Esophagus muscularis mucosa (tissue), 4 donors: ENCODE data around the gene HS6ST3. TPM values are rescaled to one million over a fixed set of nuclear protein-coding genes. Genes with fewer than 3 reads are reported as not detected.
"Not testable (repeated sequence)": the region's sequence is repeated elsewhere in the genome, so short reads cannot be mapped to it uniquely, and the experiment has no call there.

Experiments used
- DNase-seq: peaks from one replicate; pipeline ENCODE4 v3.0.0-alpha.2; 2017; ENCODE audit errors: extremely low spot score
- H3K27ac ChIP-seq, 4 donors: fragments of 200-600 bp; sonication (generic); replicated peaks in 1 of 4; 1 replicate in 3 of 4; 2 replicates in 1 of 4; pipeline ENCODE4 v1.5.1; 2016 to 2019; ENCODE audit warnings: mild to moderate bottlenecking in 1 of 4
- H3K27me3 ChIP-seq, 4 donors: fragments of 200-600 bp; sonication (generic); one replicate each; pipeline versions ENCODE4 v1.5.1 to v1.6.0; 2016 to 2019
- H3K36me3 ChIP-seq, 4 donors: fragments of 200-600 bp; sonication (generic); one replicate each; pipeline ENCODE4 v1.5.1; 2016 to 2019
- H3K4me1 ChIP-seq, 4 donors: fragments of 200-600 bp; sonication (generic); one replicate each; pipeline ENCODE4 v1.5.1; 2016 to 2019
- H3K4me3 ChIP-seq, 4 donors: fragments of 200-600 bp; sonication (generic); 1 replicate in 2 of 4; 2 replicates in 2 of 4; pipeline ENCODE4 v1.5.1; 2016 to 2019; ENCODE audit warnings: mild to moderate bottlenecking in 4 of 4, moderate library complexity in 1 of 4
- H3K9me3 ChIP-seq, 4 donors: fragments of 200-600 bp; sonication (generic); 1 replicate in 3 of 4; 2 replicates in 1 of 4; pipeline ENCODE4 v1.5.1; 2016 to 2019
- CTCF ChIP-seq, 3 experiments: fragments of 200-600 bp in 2 of 3; fragments of 450-650 bp in 1 of 3; sonication (generic) in 2 of 3; IDR thresholded peaks; one replicate each; pipeline ENCODE4 v1.5.1; 2017 to 2019; ENCODE audit warnings: antibody characterized with exemption in 3 of 3, mild to moderate bottlenecking in 2 of 3, moderate library complexity in 1 of 3
- EP300 ChIP-seq: sonication (generic); formaldehyde crosslinking; IDR thresholded peaks from one replicate; pipeline ENCODE4 v1.6.1; 2017; ENCODE audit warnings: antibody characterized with exemption
- POLR2A ChIP-seq: fragments of 450-650 bp; IDR thresholded peaks from one replicate; pipeline ENCODE4 v1.6.1; 2017; ENCODE audit warnings: antibody characterized with exemption, moderate library complexity, mild to moderate bottlenecking, low read depth
- POLR2AphosphoS5 ChIP-seq, 2 donors: sonication (generic); formaldehyde crosslinking; IDR thresholded peaks; one replicate each; pipeline ENCODE4 v1.6.1; 2017; ENCODE audit warnings: antibody characterized with exemption in 2 of 2
- WGBS: methylation state at CpG from one replicate; pipeline ENCODE4 v1.1.5; 2018; 5-methylcytosine and 5-hydroxymethylcytosine counted together
- intact Hi-C: fragments of 100-400 bp; cut with DNase I; formaldehyde crosslinking; loops from one replicate; pipeline ENCODE4 v1.15.1; 2023
- total RNA-seq, 4 donors: library from RNA; depleted of rRNA; stranded (reverse); fragments of >200 nt; gene quantifications; one replicate each; pipeline versions ENCODE4 v1.1.0 to v1.2.1, GENCODE V29; 2016

HS6ST3 gene
- total RNA-seq, 4 donors from 2014 or later: 4.6 to 12.4 (median 7.9) TPM

DNA sequence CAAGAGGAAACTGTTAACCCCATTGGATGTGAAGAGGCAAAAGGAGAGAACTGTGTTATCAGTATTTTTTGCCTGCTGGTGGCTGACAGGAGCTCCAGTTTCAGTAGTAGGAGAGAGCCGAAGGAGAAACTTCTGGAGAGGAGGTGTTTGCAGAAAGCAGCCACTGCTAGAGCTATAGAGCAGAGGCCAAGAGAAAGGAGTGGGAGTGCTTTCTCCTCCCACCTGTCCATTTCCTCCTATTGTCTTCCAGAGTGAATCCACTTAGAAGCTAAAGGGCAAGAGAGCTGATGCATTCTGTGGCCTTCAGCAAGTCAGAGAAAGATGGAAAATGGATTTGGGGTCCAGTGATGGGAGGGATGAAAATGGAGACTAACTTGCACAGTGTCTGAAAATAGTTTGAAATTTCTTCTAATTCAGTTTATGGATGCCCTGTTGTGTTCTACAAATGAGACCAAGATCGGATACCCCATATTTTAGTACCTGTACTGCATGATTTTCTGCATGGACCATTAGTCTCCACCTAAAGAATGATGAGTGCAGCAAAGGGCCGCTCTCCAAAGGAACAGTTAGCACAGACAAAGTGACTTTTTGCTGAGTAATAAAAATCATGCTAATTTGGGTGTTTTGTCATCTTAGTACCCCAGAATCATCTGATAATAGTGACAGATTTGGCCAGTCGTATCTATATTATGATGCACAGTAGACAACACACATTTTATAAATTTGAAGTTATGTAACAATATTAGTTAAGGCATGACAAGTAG lies 10.7 kb downstream of the HS6ST3 start:
- DNase-seq: no peak
- no peak for TF ChIP-seq EP300
- Histone ChIP-seq H3K27me3 (no peaks in the 10 kb centered on the region), H3K9me3 (no peaks in the 10 kb centered on the region), H3K36me3 (no peaks in the 10 kb centered on the region), H3K4me1 (no peaks in the 10 kb centered on the region), H3K27ac (no peak overlapping the region), H3K4me3 (no peak overlapping the region)
- 76% methylated on average over 4 of the region's 4 CpGs for WGBS
- intact Hi-C loops: no loop called here

GRCh38 chr13:96104516-96104915 lies 14.6 kb downstream of the HS6ST3 start:
- H3K4me3 ChIP-seq: no peak overlapping the region
- H3K4me1 ChIP-seq: no peaks in the 10 kb centered on the region
- no peaks in the 10 kb centered on the region for H3K36me3 ChIP-seq
- no peak overlapping the region for H3K27ac ChIP-seq
- peaks cover 0 to 9% (median 8%) of the 10 kb centered on the region in 4 donors for H3K9me3 ChIP-seq
- intact Hi-C loops: no loop called here
- WGBS: 41% methylated on average over 2 of the region's 2 CpGs
- no peak for DNase-seq
- no peaks in the 10 kb centered on the region for H3K27me3 ChIP-seq
- TF ChIP-seq CTCF (IDR thresholded peaks at IDR 0.05) (no peak), EP300 (no peak), POLR2A (no peak), POLR2AphosphoS5 (IDR thresholded peaks at IDR 0.05) (no peak)

GRCh38 chr13:96108072-96108471 lies 18.2 kb downstream of the HS6ST3 start:
- intact Hi-C loops, H3K36me3 ChIP-seq, H3K27ac ChIP-seq, H3K4me1 ChIP-seq, DNase-seq, H3K4me3 ChIP-seq, H3K27me3 ChIP-seq, H3K9me3 ChIP-seq: not testable (repeated sequence)
- 94% methylated on average over 8 of the region's 8 CpGs for WGBS

- no peaks in the 10 kb centered on the region for H3K36me3 ChIP-seq
- intact Hi-C loops: no loop called here
- TF ChIP-seq POLR2AphosphoS5 (IDR thresholded peaks at IDR 0.05) (no peak), EP300 (no peak), CTCF (IDR thresholded peaks at IDR 0.05) (no peak), POLR2A (no peak)
- H3K27ac ChIP-seq: no peak overlapping the region
- no peak for DNase-seq
- no peaks in the 10 kb centered on the region for H3K27me3 ChIP-seq
- H3K4me1 ChIP-seq: no peaks in the 10 kb centered on the region
- H3K9me3 ChIP-seq: peaks cover 0 to 9% (median 8%) of the 10 kb centered on the region in 4 donors
- WGBS: 82% methylated on average over 4 of the region's 4 CpGs
- H3K4me3 ChIP-seq: no peak overlapping the region
These were observed 19.2 kb downstream of the HS6ST3 start for GRCh38 chr13:96109125-96109524.

DNA sequence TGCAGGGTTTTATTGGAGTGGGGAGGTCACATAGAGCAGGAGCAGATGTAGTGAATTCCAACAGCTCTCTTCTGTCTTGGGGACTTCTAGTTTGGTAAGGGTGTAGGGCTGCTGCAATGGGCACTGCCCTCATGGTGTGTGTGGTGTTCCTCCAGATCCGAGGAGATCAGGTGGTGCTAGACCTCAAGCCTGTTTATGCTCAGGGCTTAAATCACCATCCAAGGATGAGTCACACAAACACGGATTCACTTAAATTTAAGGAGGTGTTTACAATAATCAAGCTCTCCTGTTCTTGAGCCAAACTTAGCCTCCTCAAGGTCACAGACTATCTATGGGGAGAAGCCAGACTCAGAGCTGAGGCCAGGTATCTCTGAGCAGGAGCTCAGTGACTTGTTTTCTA lies 23.0 kb downstream of the HS6ST3 start:
- Histone ChIP-seq H3K27me3 (no peaks in the 10 kb centered on the region), H3K27ac (no peak overlapping the region), H3K4me3 (no peak overlapping the region), H3K9me3 (peaks cover 0 to 6% (median 5%) of the 10 kb centered on the region in 4 donors), H3K36me3 (no peaks in the 10 kb centered on the region), H3K4me1 (no peaks in the 10 kb centered on the region)
- 92% methylated on average over 2 of the region's 2 CpGs for WGBS
- DNase-seq: no peak
- intact Hi-C loops: no loop called here
- TF ChIP-seq EP300 (no peak), CTCF (IDR thresholded peaks at IDR 0.05) (no peak), POLR2A (no peak), POLR2AphosphoS5 (IDR thresholded peaks at IDR 0.05) (no peak)

GRCh38 chr13:96115368-96115767 lies 25.5 kb downstream of the HS6ST3 start:
- H3K9me3 ChIP-seq, DNase-seq, H3K4me3 ChIP-seq, intact Hi-C loops, H3K27ac ChIP-seq, H3K36me3 ChIP-seq, H3K27me3 ChIP-seq, H3K4me1 ChIP-seq: not testable (repeated sequence)
- WGBS: 86% methylated on average over 2 of the region's 2 CpGs
